ENCODE measurements around the gene IDH3G.

GRCh38 chrX:153744210-153745066 is 49.7 kb downstream of the IDH3G start:
- TF ChIP-seq CTCF (IDR thresholded peaks at IDR 0.05): no peak
- TF ChIP-seq POLR2AphosphoS5 (IDR thresholded peaks at IDR 0.05): no peak

Measured in breast epithelium (tissue), 3 donors.